ENCODE results near the gene SGTB. TPM values are rescaled to one million over a fixed set of nuclear protein-coding genes. Genes with fewer than 3 reads are reported as not detected.
"Not testable (repeated sequence)": the region's sequence is repeated elsewhere in the genome, so short reads cannot be mapped to it uniquely, and the experiment has no call there.

Gene SGTB
- total RNA-seq, 1 donor, result 16.4 TPM

- no peak for DNase-seq (ENCODE audit: low read depth)
- TF ChIP-seq, protein P1, sequence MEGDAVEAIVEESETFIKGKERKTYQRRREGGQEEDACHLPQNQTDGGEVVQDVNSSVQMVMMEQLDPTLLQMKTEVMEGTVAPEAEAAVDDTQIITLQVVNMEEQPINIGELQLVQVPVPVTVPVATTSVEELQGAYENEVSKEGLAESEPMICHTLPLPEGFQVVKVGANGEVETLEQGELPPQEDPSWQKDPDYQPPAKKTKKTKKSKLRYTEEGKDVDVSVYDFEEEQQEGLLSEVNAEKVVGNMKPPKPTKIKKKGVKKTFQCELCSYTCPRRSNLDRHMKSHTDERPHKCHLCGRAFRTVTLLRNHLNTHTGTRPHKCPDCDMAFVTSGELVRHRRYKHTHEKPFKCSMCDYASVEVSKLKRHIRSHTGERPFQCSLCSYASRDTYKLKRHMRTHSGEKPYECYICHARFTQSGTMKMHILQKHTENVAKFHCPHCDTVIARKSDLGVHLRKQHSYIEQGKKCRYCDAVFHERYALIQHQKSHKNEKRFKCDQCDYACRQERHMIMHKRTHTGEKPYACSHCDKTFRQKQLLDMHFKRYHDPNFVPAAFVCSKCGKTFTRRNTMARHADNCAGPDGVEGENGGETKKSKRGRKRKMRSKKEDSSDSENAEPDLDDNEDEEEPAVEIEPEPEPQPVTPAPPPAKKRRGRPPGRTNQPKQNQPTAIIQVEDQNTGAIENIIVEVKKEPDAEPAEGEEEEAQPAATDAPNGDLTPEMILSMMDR (IDR thresholded peaks at IDR 0.05; ENCODE audit: insufficient read depth, low read length), result no peak
- H3K4me3 ChIP-seq (ENCODE audit: low read depth, low read length), result no peak overlapping the region
These were observed 19.9 kb downstream of the SGTB start for GRCh38 chr5:65702036-65702435.

DNA sequence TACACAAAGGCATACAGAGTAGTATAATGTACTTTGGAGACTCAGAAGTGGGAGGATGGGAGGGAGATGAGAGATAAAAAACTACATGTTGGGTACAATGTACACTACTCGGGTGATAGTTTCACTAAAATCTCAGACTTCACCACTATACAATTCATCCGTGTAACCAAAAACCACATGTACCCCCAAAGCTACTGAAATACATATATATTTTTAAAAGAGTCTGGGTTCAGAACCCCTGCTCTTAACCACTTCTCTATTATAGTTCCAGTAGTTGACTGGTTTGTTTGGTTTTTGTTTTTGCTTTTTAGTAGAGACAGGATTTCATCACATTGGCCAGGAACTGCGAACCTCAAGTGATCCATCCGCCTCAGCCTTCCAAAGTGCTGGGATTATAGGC is 22.6 kb downstream of the SGTB start:
- TF ChIP-seq, protein P1 (IDR thresholded peaks at IDR 0.05; ENCODE audit: insufficient read depth, low read length), result no peak
- H3K4me3 ChIP-seq (ENCODE audit: low read depth, low read length), result no peak overlapping the region

GRCh38 chr5:65696892-65697291 is 25.0 kb downstream of the SGTB start:
- peak; percentile 51 for DNase-seq (ENCODE audit: low read depth)

More for the DNA sequence above, 22.6 kb downstream of the SGTB start:
- DNase-seq (ENCODE audit: low read depth), result no peak

DNA sequence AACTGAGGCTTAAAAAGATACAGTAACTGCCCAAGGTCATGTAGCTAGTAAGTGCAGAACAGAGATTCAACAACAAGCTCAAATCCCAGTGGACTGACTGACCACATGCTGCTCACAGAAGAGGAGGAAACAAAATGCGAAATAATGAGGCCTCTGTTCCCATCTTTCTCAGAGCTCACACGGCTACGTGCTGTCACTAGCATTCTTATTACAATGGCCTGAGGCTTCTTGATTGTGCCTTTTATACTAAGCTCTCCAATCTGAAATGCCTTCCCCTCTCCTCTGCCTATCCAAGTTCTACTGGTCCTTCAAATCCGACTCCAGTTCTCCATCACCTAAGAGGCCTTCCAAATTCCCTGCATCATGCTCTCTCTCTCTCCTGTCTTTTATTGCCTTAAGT is 26.0 kb downstream of the SGTB start:
- TF ChIP-seq, protein P1 (IDR thresholded peaks at IDR 0.05; ENCODE audit: insufficient read depth, low read length), result no peak
- no peak overlapping the region for H3K4me3 ChIP-seq (ENCODE audit: low read depth, low read length)
- DNase-seq (ENCODE audit: low read depth), result no peak

More at GRCh38 chr5:65696892-65697291, 25.0 kb downstream of the SGTB start:
- TF ChIP-seq, protein P1 (IDR thresholded peaks at IDR 0.05; ENCODE audit: insufficient read depth, low read length), result no peak
- no peak overlapping the region for H3K4me3 ChIP-seq (ENCODE audit: low read depth, low read length)

DNA sequence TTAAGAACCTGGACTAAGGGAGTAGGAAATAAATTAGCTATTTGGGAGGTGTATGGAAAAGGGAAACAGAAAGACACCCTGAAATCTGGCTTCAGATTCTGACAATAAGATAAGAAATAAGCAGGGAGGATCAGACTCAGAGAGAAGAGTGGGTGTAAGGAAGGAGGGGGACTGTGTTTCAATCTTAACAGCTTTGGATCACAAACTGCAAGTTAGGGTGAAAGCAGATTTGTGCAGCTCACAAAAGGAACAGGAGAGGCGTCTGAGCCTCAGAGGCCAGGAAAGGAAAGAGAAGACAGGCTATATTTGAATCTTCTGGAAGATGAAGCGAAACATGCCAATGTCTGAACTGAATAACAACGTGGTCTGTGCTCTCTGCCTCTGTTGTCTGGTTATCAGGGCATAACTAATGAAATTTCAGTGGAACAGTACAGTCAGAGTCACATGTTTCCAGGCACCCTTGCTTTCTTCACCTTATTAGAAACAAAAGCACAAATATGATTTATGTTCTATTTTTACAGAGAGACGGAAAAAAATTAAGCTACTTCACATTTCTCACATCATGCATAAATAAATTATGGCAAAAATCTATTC is 26.6 kb downstream of the SGTB start:
- no peak for DNase-seq (ENCODE audit: low read depth)
- no peak overlapping the region for H3K4me3 ChIP-seq (ENCODE audit: low read depth, low read length)
- TF ChIP-seq, protein P1 (IDR thresholded peaks at IDR 0.05; ENCODE audit: insufficient read depth, low read length), result no peak

DNA sequence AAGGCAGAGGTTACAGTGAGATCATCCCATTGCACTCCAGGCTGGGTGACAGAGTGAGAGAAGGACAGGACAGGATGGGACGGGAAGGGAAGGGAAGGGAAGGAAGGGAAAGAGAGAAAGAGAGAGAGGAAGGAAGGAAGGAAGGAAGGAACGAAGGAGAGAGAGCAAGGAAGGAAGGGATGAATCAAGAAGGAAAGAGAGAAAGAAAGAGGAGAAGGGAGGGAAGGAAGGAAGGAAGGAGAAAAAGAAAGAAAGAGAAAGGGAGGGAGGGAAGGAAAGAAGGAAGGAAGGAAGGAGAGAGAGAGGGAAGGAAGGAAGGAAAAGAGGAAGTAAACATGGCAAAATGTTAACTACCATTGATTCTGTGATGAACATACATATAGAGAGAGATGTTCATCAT is 28.8 kb downstream of the SGTB start:
- no peak overlapping the region for H3K4me3 ChIP-seq (ENCODE audit: low read depth, low read length)
- no peak for DNase-seq (ENCODE audit: low read depth)
- TF ChIP-seq, protein P1 (IDR thresholded peaks at IDR 0.05; ENCODE audit: insufficient read depth, low read length), result no peak

DNA sequence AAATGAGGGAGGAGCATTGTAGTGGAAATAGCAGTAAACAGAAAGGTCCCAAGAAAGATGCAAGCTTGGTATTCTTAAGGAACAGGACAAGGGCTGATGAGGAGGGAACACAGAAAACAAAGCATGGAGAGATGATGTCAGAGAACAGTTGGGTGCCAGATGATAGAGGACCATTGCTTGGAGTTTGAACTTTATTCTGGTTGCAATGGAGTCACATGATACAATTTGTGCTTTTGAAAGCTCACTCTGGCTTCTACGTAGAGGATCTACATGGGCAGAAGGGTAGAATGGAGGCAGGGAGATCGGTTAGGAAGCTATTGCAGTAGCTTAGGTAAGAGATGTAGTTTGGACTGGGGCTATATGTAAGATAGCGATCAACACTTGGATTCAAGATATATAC is 39.8 kb downstream of the SGTB start:
- no peak for DNase-seq (ENCODE audit: low read depth)
- H3K4me3 ChIP-seq (ENCODE audit: low read depth, low read length), result no peak overlapping the region
- TF ChIP-seq, protein P1 (IDR thresholded peaks at IDR 0.05; ENCODE audit: insufficient read depth, low read length), result no peak

GRCh38 chr5:65676056-65676455 is 45.9 kb downstream of the SGTB start:
- H3K4me3 ChIP-seq (ENCODE audit: low read depth, low read length); DNase-seq (ENCODE audit: low read depth): not testable (repeated sequence)
